NCI-H524 treated with DMSO at 0.1 percent for 48 hours (cell line): ENCODE measurements around the gene APBB1IP.
"Not testable (repeated sequence)": the region's sequence is repeated elsewhere in the genome, so short reads cannot be mapped to it uniquely, and the experiment has no call there.

Experiments used
- DNase-seq: peaks from one replicate; lab custom pipeline; 2025; lab: John Stamatoyannopoulos, UW

Gene APBB1IP

GRCh38 chr10:26477501-26477900, 39.4 kb downstream of the APBB1IP start:
- no peak for DNase-seq

- no peak for DNase-seq
These were observed 39.9 kb downstream of the APBB1IP start for GRCh38 chr10:26478061-26478460.

GRCh38 chr10:26479766-26480492, 41.8 kb downstream of the APBB1IP start:
- DNase-seq = no peak

GRCh38 chr10:26481315-26481692, 43.2 kb downstream of the APBB1IP start:
- no peak for DNase-seq

- DNase-seq = no peak
These were observed 43.9 kb downstream of the APBB1IP start for GRCh38 chr10:26481914-26482550.

- DNase-seq = no peak
These were observed 45.4 kb downstream of the APBB1IP start for GRCh38 chr10:26483554-26483953.

- DNase-seq = no peak
These were observed 47.2 kb downstream of the APBB1IP start for GRCh38 chr10:26485150-26485941.

GRCh38 chr10:26486304-26486703, 48.2 kb downstream of the APBB1IP start:
- DNase-seq = no peak

- DNase-seq = no peak
These were observed 49.1 kb downstream of the APBB1IP start for GRCh38 chr10:26486990-26487850.

- no peak for DNase-seq
These were observed 50.2 kb downstream of the APBB1IP start for GRCh38 chr10:26488344-26488743.

- DNase-seq = no peak
These were observed 50.9 kb downstream of the APBB1IP start for GRCh38 chr10:26489081-26489480.

- DNase-seq = not testable (repeated sequence)
These were observed 52.2 kb downstream of the APBB1IP start for GRCh38 chr10:26490367-26490766.

GRCh38 chr10:26491276-26491675, 53.1 kb downstream of the APBB1IP start:
- no peak for DNase-seq

GRCh38 chr10:26491934-26492333, 53.8 kb downstream of the APBB1IP start:
- DNase-seq = no peak

- not testable (repeated sequence) for DNase-seq
These were observed 54.6 kb downstream of the APBB1IP start for GRCh38 chr10:26492725-26493124.

GRCh38 chr10:26494018-26494417, 55.9 kb downstream of the APBB1IP start:
- DNase-seq = no peak

- no peak for DNase-seq
These were observed 61.3 kb downstream of the APBB1IP start for GRCh38 chr10:26499426-26499825.

GRCh38 chr10:26502986-26503385, 64.8 kb downstream of the APBB1IP start:
- no peak for DNase-seq

GRCh38 chr10:26503911-26504310, 65.8 kb downstream of the APBB1IP start:
- no peak for DNase-seq

- DNase-seq = not testable (repeated sequence)
These were observed 66.3 kb downstream of the APBB1IP start for GRCh38 chr10:26504429-26504828.

- DNase-seq = no peak
These were observed 67.3 kb downstream of the APBB1IP start for GRCh38 chr10:26505491-26505890.

- DNase-seq = no peak
These were observed 68.6 kb downstream of the APBB1IP start for GRCh38 chr10:26506736-26507135.
